ENCODE data around the gene NCSTN.

GRCh38 chr1:160353223-160353622, 10.0 kb downstream of the NCSTN start:
- TF ChIP-seq CEBPB (IDR thresholded peaks at IDR 0.05) (no peak), MAX (IDR thresholded peaks at IDR 0.05) (no peak), FOXM1 (IDR thresholded peaks at IDR 0.05; ENCODE audit: borderline replicate concordance, low read depth) (no peak), REST (IDR thresholded peaks at IDR 0.05; ENCODE audit: low read depth) (no peak)
